NCI-H146 (cell line): ENCODE measurements around the gene CIPC.
A peak's percentile ranks its signal among the peaks of the same experiment; 100 is the strongest.

Experiments
- DNase-seq: peaks from one replicate; lab custom pipeline; 2025; lab: John Stamatoyannopoulos, UW

The CIPC gene

GRCh38 chr14:77071938-77072388 is 26.1 kb upstream of the CIPC start:
- DNase-seq: no peak

GRCh38 chr14:77074969-77075368 is 23.1 kb upstream of the CIPC start:
- no peak for DNase-seq

DNA sequence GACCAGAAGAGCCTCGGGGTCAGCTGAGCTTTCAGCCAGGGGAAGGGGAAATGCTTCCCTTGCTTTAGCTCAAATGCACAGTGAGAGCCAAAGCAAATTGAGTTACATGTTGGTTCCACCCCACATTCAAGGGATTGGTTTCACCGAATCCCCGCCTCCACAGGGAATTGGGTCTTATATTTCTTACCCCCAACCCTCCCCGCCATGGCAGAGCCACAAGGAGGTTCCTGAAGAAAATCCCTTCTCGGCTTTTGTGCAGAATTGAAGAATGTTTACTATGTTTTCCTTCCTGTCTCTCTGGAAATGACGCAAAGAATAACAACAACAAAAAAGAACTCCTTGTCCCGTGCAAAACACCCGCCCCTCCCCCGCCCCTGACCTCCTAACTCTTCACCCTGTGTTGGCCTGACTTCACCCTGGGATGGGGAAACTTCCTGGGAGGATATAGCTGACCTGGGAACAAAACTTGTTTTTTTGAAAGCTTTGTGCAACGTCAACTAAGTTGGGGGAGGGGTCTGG is 21.9 kb upstream of the CIPC start:
- DNase-seq: no peak

DNA sequence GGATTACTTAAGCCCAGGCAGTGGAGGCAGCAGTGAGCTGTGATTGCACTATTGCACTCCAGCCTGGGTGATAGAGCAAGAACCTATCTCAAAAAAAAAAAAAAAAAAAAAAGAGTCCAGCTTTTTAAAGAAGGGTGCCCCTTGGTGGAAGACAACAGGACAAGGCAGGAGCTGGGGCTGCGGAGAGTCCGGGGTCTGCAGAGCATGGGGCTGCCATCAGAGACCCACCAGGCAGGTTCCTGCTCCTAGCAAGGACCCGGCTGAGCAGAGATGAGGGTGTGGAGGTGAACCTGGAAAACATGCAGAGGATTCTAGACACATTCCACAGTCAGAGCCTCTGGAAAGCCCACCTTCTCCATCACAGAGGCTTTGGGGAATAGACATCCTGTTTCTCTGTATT is 21.0 kb upstream of the CIPC start:
- DNase-seq: no peak

DNA sequence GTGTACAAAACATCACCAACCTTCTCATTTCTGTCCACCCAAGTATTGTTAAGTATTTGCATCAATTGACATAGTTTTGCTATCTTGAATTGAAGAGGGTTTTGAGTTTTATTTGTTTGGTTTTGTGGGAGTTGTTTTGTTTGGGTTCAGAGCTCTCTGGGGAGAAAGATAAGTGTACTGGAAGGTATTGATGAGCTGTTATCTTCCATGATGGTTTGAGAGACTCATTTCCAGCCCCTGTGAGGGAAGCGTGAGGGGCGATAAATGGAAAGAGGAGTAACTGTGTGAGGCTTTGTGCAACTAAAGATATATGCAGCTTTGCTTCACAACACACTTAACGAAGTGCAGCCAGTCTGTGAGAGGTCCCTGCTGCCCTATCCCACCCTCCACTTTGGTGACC is 15.7 kb upstream of the CIPC start:
- DNase-seq: no peak

DNA sequence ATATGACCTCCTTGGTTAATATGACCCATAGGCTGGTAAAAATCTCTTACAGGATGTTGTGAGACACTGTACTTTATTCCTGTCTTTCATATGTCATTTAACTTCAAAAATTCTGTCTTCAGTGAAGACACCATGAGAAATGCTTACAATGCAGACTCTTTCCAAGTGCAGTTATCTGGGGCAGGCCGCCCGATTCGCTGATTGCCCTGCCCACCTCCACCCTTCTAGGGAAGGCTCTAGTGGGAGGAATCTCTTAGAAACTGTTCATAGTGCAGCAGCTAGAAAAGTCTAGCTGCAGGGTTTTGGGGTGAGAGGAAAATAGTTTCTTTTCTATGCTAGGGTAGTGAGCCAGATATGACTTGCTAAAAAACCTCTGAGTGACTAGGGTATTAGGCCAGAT is 15.0 kb upstream of the CIPC start:
- DNase-seq: no peak

GRCh38 chr14:77084985-77085384 is 13.1 kb upstream of the CIPC start:
- no peak for DNase-seq

DNA sequence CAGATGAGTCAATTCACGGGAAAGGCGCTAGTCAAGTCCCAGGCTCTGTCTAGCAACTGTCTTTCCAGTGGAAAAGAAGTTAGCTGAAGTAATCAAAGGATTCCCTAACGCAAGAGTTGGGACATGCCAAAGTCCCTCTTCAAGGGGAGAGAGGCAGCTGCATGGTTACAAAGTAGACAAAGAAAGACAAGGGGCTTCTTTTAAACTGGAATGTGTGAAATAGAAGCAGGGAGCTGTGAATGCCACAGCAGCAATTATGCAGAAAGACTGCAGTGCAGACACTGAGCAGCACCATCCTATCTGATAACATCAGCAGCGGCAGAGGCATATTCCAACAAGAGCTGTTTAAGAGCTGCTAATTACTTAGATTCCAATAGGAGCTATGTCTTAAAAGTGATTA is 12.5 kb upstream of the CIPC start:
- no peak for DNase-seq

DNA sequence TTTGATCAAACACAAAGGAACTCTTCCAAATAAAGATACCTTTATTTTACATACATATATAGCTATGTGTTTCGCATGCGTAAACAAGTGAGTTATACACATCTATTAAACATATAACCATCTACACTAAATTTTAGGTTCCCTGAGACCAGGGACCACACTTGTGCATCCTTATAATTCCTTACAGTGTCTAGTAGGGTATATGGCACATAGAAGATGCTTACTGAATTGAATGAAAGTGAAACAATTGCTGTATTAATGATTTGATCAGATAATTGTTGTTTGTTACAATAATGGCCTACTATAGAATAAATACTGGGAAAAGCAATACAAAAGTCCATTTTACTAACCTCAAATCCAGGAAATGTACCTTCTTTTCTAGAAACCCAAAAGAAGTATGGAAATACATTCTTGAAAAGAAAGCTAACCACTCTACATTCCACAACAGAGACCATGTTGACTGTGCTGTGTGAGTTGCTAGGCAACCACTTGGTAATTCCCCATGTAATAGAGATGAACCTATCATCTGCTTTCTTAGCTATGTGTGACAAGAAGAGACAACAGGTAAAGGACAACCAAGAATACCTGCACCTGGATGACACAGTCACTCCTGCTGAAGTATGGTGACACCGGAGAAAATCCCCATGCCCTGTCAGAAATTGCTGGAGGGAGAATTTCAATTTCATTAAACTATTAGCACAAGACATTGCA is 11.9 kb upstream of the CIPC start:
- peak; percentile 11 for DNase-seq

GRCh38 chr14:77086951-77087350 is 11.1 kb upstream of the CIPC start:
- no peak for DNase-seq

DNA sequence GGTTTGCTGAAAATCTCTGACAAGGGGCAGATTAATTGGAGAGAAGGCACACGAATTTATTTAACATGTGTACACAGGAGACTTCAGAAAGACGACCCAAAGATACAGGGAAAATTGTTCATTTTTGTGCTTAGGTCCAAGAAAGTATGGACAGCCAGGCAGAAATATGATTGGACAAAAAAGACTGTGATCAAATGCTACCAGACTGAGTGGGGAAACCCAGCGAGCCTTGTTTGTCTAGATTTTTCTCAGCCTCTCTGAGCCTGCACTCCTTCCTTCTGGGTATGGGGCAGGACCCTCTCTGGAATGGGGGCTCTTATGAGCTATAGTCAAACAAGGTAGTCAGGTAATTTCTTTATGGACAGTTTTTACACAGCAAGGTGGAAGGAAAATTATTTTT is 10.4 kb upstream of the CIPC start:
- no peak for DNase-seq

- peak; percentile 54 for DNase-seq
These were observed 9.8 kb upstream of the CIPC start for GRCh38 chr14:77088219-77088618.

- DNase-seq: no peak
These were observed 9.4 kb upstream of the CIPC start for GRCh38 chr14:77088645-77089044.

DNA sequence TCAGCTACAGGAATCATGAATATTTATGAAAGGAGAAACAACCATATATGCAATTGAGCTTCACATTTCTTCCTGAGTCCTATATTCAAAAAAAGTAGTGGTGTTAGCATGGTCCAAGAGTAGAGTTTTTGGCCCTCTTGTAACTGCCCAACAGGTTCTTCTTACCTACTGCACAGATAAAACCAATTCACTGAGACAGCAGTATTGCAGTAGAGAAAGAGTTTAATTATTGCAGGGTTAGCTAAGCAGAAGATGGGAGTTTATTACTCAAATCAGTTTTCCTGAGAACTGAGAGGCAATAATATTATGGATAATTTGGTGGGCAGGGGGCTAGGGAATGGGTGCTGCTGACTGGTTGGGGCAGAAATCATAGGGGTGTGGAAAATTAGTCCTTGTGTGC is 6.5 kb upstream of the CIPC start:
- DNase-seq: no peak

DNA sequence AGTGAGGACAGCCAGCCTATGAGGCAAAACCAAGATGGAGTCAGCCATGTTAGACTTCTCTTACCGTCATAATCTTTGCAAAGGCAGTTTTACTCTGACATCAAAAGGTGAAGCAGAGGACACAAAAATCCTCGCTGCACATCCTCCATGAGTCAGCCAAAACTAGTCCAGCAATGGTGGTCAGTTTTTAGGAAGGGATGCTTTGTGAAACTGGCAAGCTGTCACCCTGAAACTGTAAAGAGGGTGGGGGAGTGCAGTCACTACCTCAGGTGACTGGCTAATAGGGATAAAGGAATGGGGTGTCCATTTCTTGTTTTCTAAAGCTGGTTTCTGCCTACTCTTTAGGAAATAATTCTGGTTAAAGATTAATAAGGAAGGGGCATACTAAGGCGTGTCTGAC is 5.4 kb upstream of the CIPC start:
- no peak for DNase-seq

- DNase-seq: peak; percentile 73
These were observed 3.3 kb upstream of the CIPC start for GRCh38 chr14:77094672-77095284.

- peak; percentile 25 for DNase-seq
These were observed 905 bp upstream of the CIPC start for GRCh38 chr14:77097006-77097699.

- peak; percentile 34 for DNase-seq
These were observed 683 bp downstream of the CIPC start for GRCh38 chr14:77098529-77099353.

DNA sequence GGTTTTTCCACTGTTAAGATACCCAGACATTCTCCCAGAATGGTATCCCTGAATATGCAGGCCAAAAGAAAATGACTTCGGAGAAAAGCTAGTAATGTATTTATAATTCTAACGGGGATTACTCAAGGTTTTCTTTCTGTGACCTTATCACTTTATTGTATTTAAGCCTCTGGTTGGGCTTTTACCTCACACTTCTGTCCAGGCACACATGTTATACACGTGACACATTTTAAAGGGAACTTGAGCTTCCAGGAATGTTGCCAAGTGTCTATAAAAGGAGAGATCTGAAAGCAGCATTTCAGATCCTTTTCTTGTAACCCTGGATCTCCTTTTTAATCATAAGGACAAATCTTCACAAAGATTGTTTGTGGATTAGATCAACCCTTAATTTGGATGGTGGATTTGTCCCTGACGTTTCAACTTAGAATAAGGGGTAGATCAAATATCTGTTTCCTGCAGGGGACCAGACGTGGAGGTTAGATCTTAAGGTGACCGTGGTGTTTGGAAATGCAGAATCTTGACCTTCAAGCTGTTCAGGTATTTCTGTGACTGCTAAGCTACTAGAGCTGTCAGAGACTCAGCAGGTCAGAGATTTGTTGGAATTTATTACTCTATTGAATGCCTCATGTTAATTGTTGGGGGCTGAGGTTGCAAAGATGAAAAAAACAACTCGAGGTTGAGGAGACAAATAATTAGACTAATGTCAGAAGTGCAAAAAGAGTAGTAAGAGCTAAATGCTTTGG is 1.5 kb downstream of the CIPC start:
- no peak for DNase-seq

DNA sequence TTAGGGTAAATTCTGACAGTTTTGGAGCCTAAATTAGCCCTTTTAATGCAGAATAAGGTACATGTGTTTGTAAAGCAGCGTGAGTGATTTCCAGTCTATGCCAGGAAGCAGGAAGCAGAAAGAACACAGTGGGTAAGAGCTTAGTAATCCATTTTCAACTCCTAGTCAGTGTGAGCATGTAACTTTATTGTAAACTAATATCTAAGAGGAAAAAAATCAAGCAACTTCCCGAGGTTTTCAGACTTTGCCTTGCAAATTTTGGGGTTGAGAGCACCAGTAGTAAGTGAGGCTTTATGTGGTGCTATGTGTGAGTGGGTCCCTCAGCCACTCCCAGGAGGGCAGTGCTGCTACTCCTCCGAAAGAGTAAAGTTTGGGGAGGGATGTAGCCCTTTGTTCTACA is 2.9 kb downstream of the CIPC start:
- no peak for DNase-seq

GRCh38 chr14:77102154-77102553 is 4.1 kb downstream of the CIPC start:
- no peak for DNase-seq

- no peak for DNase-seq
These were observed 5.4 kb downstream of the CIPC start for GRCh38 chr14:77103475-77103874.
